Mesothelial cell of epicardium (in vitro differentiated cells): ENCODE results near the gene ELP5. TPM values are rescaled to one million over a fixed set of nuclear protein-coding genes. Genes with fewer than 3 reads are reported as not detected.

Experiments
- DNase-seq, 2 experiments: peaks; one replicate each; pipeline ENCODE4 v3.0.0; 2021; ENCODE audit warnings: low spot score in 2 of 2; ENCODE audit not compliant: unreplicated experiment in 2 of 2
- H3K27ac Mint-ChIP-seq: 2 replicates; pipeline ENCODE4 v1.8.0; 2021; ENCODE audit warnings: mixed read lengths
- H3K27me3 Mint-ChIP-seq: 2 replicates; pipeline ENCODE4 v1.8.0; 2021; ENCODE audit warnings: low read depth, mixed read lengths
- H3K36me3 Mint-ChIP-seq: 2 replicates; pipeline ENCODE4 v1.8.0; 2021; ENCODE audit warnings: mixed read lengths
- H3K4me1 Mint-ChIP-seq: 2 replicates; pipeline ENCODE4 v1.8.0; 2021; ENCODE audit warnings: mixed read lengths
- H3K4me3 Mint-ChIP-seq: 2 replicates; pipeline ENCODE4 v1.8.0; 2021; ENCODE audit warnings: mild to moderate bottlenecking, moderate library complexity, mixed read lengths
- H3K9me3 Mint-ChIP-seq: 2 replicates; pipeline ENCODE4 v1.8.0; 2021; ENCODE audit warnings: mixed read lengths
- total RNA-seq: library from RNA; stranded (reverse); gene quantifications from 3 replicates; pipeline ENCODE4 v1.2.1, GENCODE V29; 2021
- TF ChIP-seq, protein P1 (sequence below): fragments of 200-600 bp; sonication (generic); IDR thresholded peaks from one replicate; pipeline ENCODE4 v1.5.0; 2021; ENCODE audit warnings: antibody characterized with exemption; ENCODE audit not compliant: unreplicated experiment

ELP5 gene
- total RNA-seq, 1 donor from 2014 or later: 37.9 TPM

DNA sequence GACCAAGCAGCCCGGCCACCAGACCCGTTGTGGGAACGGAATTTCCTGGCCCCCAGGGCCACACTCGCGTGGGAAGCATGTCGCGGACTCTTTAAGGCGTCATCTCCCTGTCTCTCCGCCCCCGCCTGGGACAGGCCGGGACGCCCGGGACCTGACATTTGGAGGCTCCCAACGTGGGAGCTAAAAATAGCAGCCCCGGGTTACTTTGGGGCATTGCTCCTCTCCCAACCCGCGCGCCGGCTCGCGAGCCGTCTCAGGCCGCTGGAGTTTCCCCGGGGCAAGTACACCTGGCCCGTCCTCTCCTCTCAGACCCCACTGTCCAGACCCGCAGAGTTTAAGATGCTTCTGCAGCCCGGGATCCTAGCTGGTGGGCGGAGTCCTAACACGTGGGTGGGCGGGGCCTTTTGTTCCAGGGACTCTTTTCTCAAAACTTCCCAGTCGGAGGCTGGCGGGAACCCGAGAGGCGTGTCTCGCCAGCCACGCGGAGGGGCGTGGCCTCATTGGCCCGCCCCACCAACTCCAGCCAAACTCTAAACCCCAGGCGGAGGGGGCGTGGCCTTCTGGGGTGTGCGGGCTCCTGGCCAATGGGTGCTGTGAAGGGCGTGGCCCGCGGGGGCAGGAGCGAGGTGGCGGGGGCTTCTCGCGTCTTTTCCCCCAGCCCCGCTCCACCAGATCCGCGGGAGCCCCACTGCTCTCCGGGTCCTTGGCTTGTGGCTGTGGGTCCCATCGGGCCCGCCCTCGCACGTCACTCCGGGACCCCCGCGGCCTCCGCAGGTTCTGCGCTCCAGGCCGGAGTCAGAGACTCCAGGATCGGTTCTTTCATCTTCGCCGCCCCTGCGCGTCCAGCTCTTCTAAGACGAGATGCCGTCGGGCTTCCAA, 29.3 kb downstream of the ELP5 start, which contains the start of gene SLC2A4:
Gene SLC2A4 (plus strand): TSS at position 645 of the 879 bp plus-strand sequence. CDS start 217 bp downstream, at position 862.
- Mint-ChIP-seq H3K4me1 (peaks cover 15% of the 10 kb centered on the region), H3K36me3 (no peaks in the 10 kb centered on the region), H3K4me3 (peak within 1 kb of the TSS; percentile 73), H3K9me3 (no peaks in the 10 kb centered on the region), H3K27ac (peak within 1 kb of the TSS; percentile 75), H3K27me3 (peaks cover 25% of the 10 kb centered on the region)
- TF ChIP-seq, protein P1, sequence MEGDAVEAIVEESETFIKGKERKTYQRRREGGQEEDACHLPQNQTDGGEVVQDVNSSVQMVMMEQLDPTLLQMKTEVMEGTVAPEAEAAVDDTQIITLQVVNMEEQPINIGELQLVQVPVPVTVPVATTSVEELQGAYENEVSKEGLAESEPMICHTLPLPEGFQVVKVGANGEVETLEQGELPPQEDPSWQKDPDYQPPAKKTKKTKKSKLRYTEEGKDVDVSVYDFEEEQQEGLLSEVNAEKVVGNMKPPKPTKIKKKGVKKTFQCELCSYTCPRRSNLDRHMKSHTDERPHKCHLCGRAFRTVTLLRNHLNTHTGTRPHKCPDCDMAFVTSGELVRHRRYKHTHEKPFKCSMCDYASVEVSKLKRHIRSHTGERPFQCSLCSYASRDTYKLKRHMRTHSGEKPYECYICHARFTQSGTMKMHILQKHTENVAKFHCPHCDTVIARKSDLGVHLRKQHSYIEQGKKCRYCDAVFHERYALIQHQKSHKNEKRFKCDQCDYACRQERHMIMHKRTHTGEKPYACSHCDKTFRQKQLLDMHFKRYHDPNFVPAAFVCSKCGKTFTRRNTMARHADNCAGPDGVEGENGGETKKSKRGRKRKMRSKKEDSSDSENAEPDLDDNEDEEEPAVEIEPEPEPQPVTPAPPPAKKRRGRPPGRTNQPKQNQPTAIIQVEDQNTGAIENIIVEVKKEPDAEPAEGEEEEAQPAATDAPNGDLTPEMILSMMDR: no peak
- peak; percentile 90 to 95 for DNase-seq

DNA sequence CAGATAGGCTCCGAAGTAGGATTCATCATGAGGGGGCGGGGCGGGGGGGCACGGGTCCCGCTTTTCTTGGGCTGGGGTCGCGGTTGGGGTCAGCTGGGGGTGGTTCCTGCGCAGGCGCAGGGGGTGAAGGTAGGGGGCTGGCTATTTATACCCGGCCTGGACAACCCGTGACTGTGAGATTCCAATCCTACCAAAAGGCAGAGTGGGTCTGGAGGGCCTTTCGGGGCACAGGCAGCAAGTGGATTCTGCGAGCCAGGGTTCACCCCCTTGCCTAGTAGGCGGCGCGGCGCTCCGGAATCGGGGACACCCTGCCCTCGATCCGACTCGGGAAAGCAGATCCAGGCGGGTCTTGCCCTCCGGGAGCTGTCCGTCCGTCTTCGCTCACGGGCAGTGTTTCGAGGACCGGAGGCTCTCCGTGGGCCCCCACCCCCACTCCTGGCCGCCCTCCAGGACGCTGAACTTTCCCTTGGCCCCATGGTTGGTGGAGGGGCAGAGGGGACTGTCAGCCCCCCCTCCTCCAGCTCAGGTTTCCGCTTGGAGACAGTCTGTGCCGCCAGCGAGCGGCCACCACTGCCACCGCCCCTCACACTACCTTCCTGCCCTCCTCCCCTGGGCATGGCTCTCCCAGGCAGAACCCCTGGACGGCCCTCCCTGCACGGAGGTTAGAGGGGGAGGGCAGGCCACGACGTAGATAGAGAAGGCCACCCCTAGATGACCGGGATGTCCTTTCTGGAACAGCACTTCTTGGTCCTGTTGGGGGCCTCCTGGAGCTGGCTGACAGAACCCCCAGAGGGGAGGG, 30.1 kb downstream of the ELP5 start:
- H3K4me3 Mint-ChIP-seq: peak overlapping the region; percentile 73
- no peaks in the 10 kb centered on the region for H3K36me3 Mint-ChIP-seq
- peaks cover 28% of the 10 kb centered on the region for H3K27me3 Mint-ChIP-seq
- TF ChIP-seq, protein P1: no peak
- no peaks in the 10 kb centered on the region for H3K9me3 Mint-ChIP-seq
- H3K27ac Mint-ChIP-seq: no peak overlapping the region
- DNase-seq: no peak
- peaks cover 15% of the 10 kb centered on the region for H3K4me1 Mint-ChIP-seq

DNA sequence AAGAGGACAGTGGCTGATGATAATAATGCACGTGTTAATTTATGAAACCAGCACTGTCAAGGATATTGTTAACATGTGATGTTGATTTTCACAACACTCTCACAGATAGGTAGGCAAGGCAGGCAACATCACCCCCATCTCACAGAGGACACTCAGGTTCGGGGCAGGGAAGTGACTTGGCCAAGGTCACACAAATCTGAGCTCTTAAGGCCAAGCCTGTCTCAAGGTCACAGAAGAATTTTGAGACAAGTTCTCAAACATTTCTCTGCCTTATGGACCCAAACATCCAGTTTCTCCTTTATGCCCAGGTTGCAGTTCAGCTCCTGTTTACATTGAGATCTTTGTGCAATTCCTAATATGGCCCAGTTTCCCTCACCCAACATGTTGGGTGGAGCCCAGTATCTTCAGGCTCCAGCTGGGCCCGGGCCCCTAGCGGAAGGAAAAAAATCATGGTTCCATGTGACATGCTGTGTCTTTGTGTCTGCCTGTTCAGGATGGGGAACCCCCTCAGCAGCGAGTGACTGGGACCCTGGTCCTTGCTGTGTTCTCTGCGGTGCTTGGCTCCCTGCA, 30.8 kb downstream of the ELP5 start:
- no peaks in the 10 kb centered on the region for H3K36me3 Mint-ChIP-seq
- H3K27me3 Mint-ChIP-seq: peaks cover 31% of the 10 kb centered on the region
- no peak overlapping the region for H3K27ac Mint-ChIP-seq
- TF ChIP-seq, protein P1: no peak
- H3K9me3 Mint-ChIP-seq: no peaks in the 10 kb centered on the region
- peaks cover 15% of the 10 kb centered on the region for H3K4me1 Mint-ChIP-seq
- peak overlapping the region; percentile 73 for H3K4me3 Mint-ChIP-seq
- DNase-seq: no peak

DNA sequence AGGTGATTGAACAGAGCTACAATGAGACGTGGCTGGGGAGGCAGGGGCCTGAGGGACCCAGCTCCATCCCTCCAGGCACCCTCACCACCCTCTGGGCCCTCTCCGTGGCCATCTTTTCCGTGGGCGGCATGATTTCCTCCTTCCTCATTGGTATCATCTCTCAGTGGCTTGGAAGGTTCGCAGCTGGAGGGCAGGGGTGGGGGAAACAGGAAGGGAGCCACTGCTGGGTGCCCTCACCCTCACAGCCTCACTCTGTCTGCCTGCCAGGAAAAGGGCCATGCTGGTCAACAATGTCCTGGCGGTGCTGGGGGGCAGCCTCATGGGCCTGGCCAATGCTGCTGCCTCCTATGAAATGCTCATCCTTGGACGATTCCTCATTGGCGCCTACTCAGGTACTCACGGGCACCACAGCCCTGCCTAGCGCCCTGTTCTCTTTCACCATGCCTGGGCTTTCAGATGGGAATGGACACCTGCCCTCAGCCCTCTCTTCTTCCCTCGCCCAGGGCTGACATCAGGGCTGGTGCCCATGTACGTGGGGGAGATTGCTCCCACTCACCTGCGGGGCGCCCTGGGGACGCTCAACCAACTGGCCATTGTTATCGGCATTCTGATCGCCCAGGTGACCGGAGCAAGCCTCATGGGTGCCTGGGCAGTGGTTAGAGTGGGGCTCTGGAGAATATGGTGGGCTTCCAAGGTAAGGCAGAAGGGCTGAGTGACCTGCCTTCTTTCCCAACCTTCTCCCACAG, 31.6 kb downstream of the ELP5 start:
- TF ChIP-seq, protein P1: no peak
- Mint-ChIP-seq H3K36me3 (no peaks in the 10 kb centered on the region), H3K4me3 (no peak overlapping the region), H3K4me1 (peaks cover 15% of the 10 kb centered on the region), H3K9me3 (no peaks in the 10 kb centered on the region), H3K27ac (no peak overlapping the region), H3K27me3 (peaks cover 39% of the 10 kb centered on the region)
- no peak for DNase-seq

DNA sequence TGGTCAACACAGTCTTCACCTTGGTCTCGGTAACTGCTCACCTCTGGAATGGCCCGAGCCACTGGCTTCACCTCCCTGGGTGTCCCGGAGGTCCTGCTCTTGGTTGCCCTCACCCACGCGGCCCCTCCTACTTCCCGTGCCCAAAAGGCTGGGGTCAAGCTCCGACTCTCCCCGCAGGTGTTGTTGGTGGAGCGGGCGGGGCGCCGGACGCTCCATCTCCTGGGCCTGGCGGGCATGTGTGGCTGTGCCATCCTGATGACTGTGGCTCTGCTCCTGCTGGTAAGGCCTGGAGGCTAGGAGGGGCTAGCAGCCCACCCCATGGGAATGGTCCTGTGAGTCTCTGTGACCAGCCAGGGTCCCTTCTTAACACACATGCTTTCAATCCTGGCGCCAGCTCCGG, 32.9 kb downstream of the ELP5 start:
- DNase-seq: no peak
- Mint-ChIP-seq H3K36me3 (no peaks in the 10 kb centered on the region), H3K9me3 (no peaks in the 10 kb centered on the region), H3K4me3 (no peak overlapping the region), H3K27ac (no peak overlapping the region), H3K4me1 (peaks cover 15% of the 10 kb centered on the region), H3K27me3 (peaks cover 40% of the 10 kb centered on the region)
- TF ChIP-seq, protein P1: no peak
